ENCODE results near the gene COMP.

- TF ChIP-seq POLR2A (IDR thresholded peaks at IDR 0.05; ENCODE audit: low read depth) (no peak), POLR2AphosphoS5 (IDR thresholded peaks at IDR 0.05) (no peak), CTCF (IDR thresholded peaks at IDR 0.05) (no peak), EP300 (IDR thresholded peaks at IDR 0.05) (no peak)
These were observed 11.0 kb downstream of the COMP start for GRCh38 chr19:18780081-18780480.

Data from esophagus muscularis mucosa (tissue), 4 donors.